H1 (cell line): ENCODE results near the gene FHAD1. TPM values are rescaled to one million over a fixed set of nuclear protein-coding genes. Genes with fewer than 3 reads are reported as not detected.

ENCODE experiments used
- CTCF ChIA-PET: fragments of 300-600 bp; sonication (Branson Sonifier 250); formaldehyde crosslinking; loops from one replicate; lab custom pipeline; 2021; ENCODE audit not compliant: partially characterized antibody; lab: Charles Lee
- POLR2A ChIA-PET: fragments of 300-600 bp; sonication (Branson Sonifier 250); formaldehyde crosslinking; loops from one replicate; lab custom pipeline; 2021; ENCODE audit warnings: inconsistent platforms; ENCODE audit not compliant: partially characterized antibody; lab: Charles Lee
- DNase-seq, 2 experiments: peaks; one replicate each; pipeline versions ENCODE4 v3.0.0 to v3.0.0-alpha.2; 2010 to 2022; ENCODE audit warnings: low spot score in 2 of 2, low read depth in 1 of 2, mixed read lengths in 1 of 2
- FAIRE-seq: peaks from 2 replicates; lab custom pipeline; 2011; peaks lifted over from hg19 to GRCh38; lab: Jason Lieb, UNC
- H2AFZ ChIP-seq: 2 replicates; pipeline ENCODE4 v1.8.1; 2012; ENCODE audit warnings: low read length, inconsistent platforms
- H2AK5ac ChIP-seq: 2 replicates; pipeline ENCODE4 v1.6.1; 2013; ENCODE audit warnings: low read depth, low read length
- H2BK120ac ChIP-seq: replicated peaks from 2 replicates; pipeline ENCODE3; 2013; ENCODE audit warnings: low read depth, low read length, inconsistent platforms
- H2BK12ac ChIP-seq: 2 replicates; pipeline ENCODE4 v1.6.1; 2013; ENCODE audit warnings: low read depth, low read length
- H2BK15ac ChIP-seq: 2 replicates; pipeline ENCODE4 v1.6.1; 2013; ENCODE audit warnings: low read length
- H2BK20ac ChIP-seq: 2 replicates; pipeline ENCODE4 v1.6.1; 2013; ENCODE audit warnings: low read length
- H2BK5ac ChIP-seq: 2 replicates; pipeline ENCODE4 v1.6.1; 2013; ENCODE audit warnings: low read depth, low read length
- H3K14ac ChIP-seq: 2 replicates; pipeline ENCODE4 v1.6.1; 2013; ENCODE audit warnings: inconsistent platforms; ENCODE audit not compliant: insufficient read length
- H3K18ac ChIP-seq: 2 replicates; pipeline ENCODE4 v1.6.1; 2013; ENCODE audit warnings: low read length; ENCODE audit errors: extremely low read depth
- H3K23ac ChIP-seq: 2 replicates; pipeline ENCODE4 v1.6.1; 2013; ENCODE audit warnings: inconsistent platforms; ENCODE audit not compliant: insufficient read length
- H3K23me2 ChIP-seq: 2 replicates; pipeline ENCODE4 v1.6.1; 2013; ENCODE audit warnings: low read depth, low read length
- H3K27ac ChIP-seq: 2 replicates; pipeline ENCODE4 v1.6.1; 2011; ENCODE audit warnings: low read depth, low read length, inconsistent platforms
- H3K27me3 ChIP-seq, 4 experiments: replicated peaks in 1 of 4; 1 replicate in 1 of 4; 2 replicates in 3 of 4; pipeline versions ENCODE4 v1.6.1 to v1.8.1; 2011 to 2013; ENCODE audit warnings: low read length in 3 of 4, mild to moderate bottlenecking in 3 of 4, inconsistent platforms in 2 of 4, mixed read lengths in 2 of 4, moderate library complexity in 1 of 4; ENCODE audit not compliant: control insufficient read depth in 3 of 4, insufficient read depth in 3 of 4; ENCODE audit errors: extremely low read depth in 1 of 4
- H3K36me3 ChIP-seq, 4 experiments: 2 replicates each; pipeline versions ENCODE4 v1.6.1 to v1.8.1; 2011 to 2013; ENCODE audit warnings: mild to moderate bottlenecking in 4 of 4, low read length in 3 of 4, moderate library complexity in 2 of 4, control low read depth in 1 of 4, inconsistent platforms in 1 of 4; ENCODE audit not compliant: insufficient read depth in 4 of 4, control insufficient read depth in 2 of 4
- H3K4ac ChIP-seq: replicated peaks from 2 replicates; pipeline ENCODE3; 2013; ENCODE audit warnings: low read length, low read depth, mixed read lengths, inconsistent platforms; ENCODE audit not compliant: insufficient read length
- H3K4me1 ChIP-seq, 4 experiments: replicated peaks in 1 of 4; 1 replicate in 1 of 4; 2 replicates in 3 of 4; pipeline versions ENCODE4 v1.6.1 to v1.8.1; 2011 to 2013; ENCODE audit warnings: low read length in 3 of 4, inconsistent platforms in 2 of 4, mixed read lengths in 1 of 4; ENCODE audit not compliant: insufficient read depth in 4 of 4, control insufficient read depth in 3 of 4
- H3K4me2 ChIP-seq, 2 experiments: 2 replicates each; pipeline versions ENCODE4 v1.6.1 to v1.8.1; 2011 to 2013; ENCODE audit warnings: low read depth in 2 of 2, low read length in 2 of 2, control low read depth in 1 of 2, inconsistent platforms in 1 of 2, mild to moderate bottlenecking in 1 of 2; ENCODE audit not compliant: insufficient read depth in 1 of 2
- H3K4me3 ChIP-seq, 4 experiments: fragments of 200-600, 300-600 bp in 1 of 4; sonication (generic), shearing (Covaris generic), sonication (Bioruptor Twin) in 1 of 4; 2 replicates each; pipeline versions ENCODE4 v1.5.1 to v1.8.1; 2011 to 2016; ENCODE audit warnings: low read length in 4 of 4, low read depth in 3 of 4, control low read depth in 2 of 4, inconsistent platforms in 2 of 4, mild to moderate bottlenecking in 2 of 4, mixed read lengths in 1 of 4, moderate library complexity in 1 of 4; ENCODE audit not compliant: insufficient read depth in 2 of 4; ENCODE audit errors: extremely low read depth in 1 of 4
- H3K56ac ChIP-seq: replicated peaks from 2 replicates; pipeline ENCODE3; 2013; ENCODE audit warnings: low read depth, mild to moderate bottlenecking, mixed read lengths, low read length, inconsistent platforms; ENCODE audit not compliant: insufficient read length
- H3K79me1 ChIP-seq: 2 replicates; pipeline ENCODE4 v1.6.1; 2013; ENCODE audit warnings: low read depth, low read length, control low read depth
- H3K79me2 ChIP-seq, 2 experiments: 2 replicates each; pipeline versions ENCODE4 v1.6.1 to v1.8.1; 2012 to 2013; ENCODE audit warnings: low read length in 2 of 2, mild to moderate bottlenecking in 2 of 2, inconsistent platforms in 1 of 2; ENCODE audit not compliant: insufficient read depth in 2 of 2, control insufficient read depth in 1 of 2
- H3K9ac ChIP-seq, 4 experiments: replicated peaks in 1 of 4; 1 replicate in 1 of 4; 2 replicates in 3 of 4; pipeline versions ENCODE4 v1.6.1 to v1.8.1; 2011 to 2013; ENCODE audit warnings: low read depth in 3 of 4, low read length in 3 of 4, control low read depth in 2 of 4, mild to moderate bottlenecking in 2 of 4, moderate library complexity in 2 of 4, inconsistent platforms in 1 of 4; ENCODE audit errors: extremely low read depth in 1 of 4
- H3K9me3 ChIP-seq, 2 experiments: 2 replicates each; pipeline versions ENCODE4 v1.6.1 to v1.8.1; 2012 to 2013; ENCODE audit warnings: mild to moderate bottlenecking in 2 of 2, moderate library complexity in 2 of 2, control low read depth in 1 of 2, inconsistent platforms in 1 of 2, low read depth in 1 of 2, low read length in 1 of 2, mixed read lengths in 1 of 2; ENCODE audit not compliant: insufficient read depth in 2 of 2
- H4K20me1 ChIP-seq, 2 experiments: replicated peaks in 1 of 2; 2 replicates each; pipeline versions ENCODE3 to v1.8.1; 2011 to 2013; ENCODE audit warnings: inconsistent platforms in 2 of 2, low read length in 2 of 2, mild to moderate bottlenecking in 1 of 2; ENCODE audit not compliant: insufficient read depth in 2 of 2, control insufficient read depth in 1 of 2
- H4K5ac ChIP-seq: 2 replicates; pipeline ENCODE4 v1.6.1; 2013; ENCODE audit warnings: low read length, low read depth, mixed read lengths, inconsistent platforms; ENCODE audit not compliant: insufficient read length
- H4K8ac ChIP-seq: 2 replicates; pipeline ENCODE4 v1.8.0; 2013; ENCODE audit warnings: mild to moderate bottlenecking, moderate library complexity, low read length, inconsistent platforms; ENCODE audit not compliant: insufficient read depth; ENCODE audit errors: extremely low read depth
- H4K91ac ChIP-seq: replicated peaks from 2 replicates; pipeline ENCODE3; 2013; ENCODE audit warnings: low read length, mixed read lengths, inconsistent platforms; ENCODE audit not compliant: insufficient read length
- CBX8 ChIP-seq: fragments of 300-800, 300-1000 bp; sonication (generic); IDR thresholded peaks from 2 replicates; pipeline ENCODE4 v1.7.1; 2016; ENCODE audit warnings: low read depth, low read length, borderline replicate concordance
- RXRA ChIP-seq: IDR thresholded peaks from 2 replicates; pipeline ENCODE4 v1.6.1; 2011; ENCODE audit warnings: low read depth, mild to moderate bottlenecking, low read length, moderate library complexity; ENCODE audit not compliant: insufficient read depth
- WGBS, 2 experiments: shearing (Covaris generic) in 1 of 2; methylation state at CpG; one replicate each; pipeline versions ENCODE4 v1.1.6 to v1.1.7; 2013 to 2015; ENCODE audit warnings: low lambda C conversion rate in 2 of 2, mixed read lengths in 2 of 2, inconsistent platforms in 1 of 2, low coverage in 1 of 2, missing lambda C conversion rate in 1 of 2; ENCODE audit not compliant: insufficient replicate concordance in 2 of 2, insufficient coverage in 1 of 2, insufficient read length in 1 of 2; ENCODE audit errors: extremely low coverage in 1 of 2, missing lambda C conversion rate in 1 of 2; 5-methylcytosine and 5-hydroxymethylcytosine counted together
- polyA plus RNA-seq, 7 experiments: library from polyadenylated mRNA; depleted of rRNA in 3 of 7; stranded (reverse) in 5 of 7; unstranded in 2 of 7; fragments of >200 nt in 5 of 7; fragments of 200-250 nt in 2 of 7; gene quantifications; 1 replicate in 5 of 7; 2 replicates in 1 of 7; 4 replicates in 1 of 7; pipeline versions ENCODE4 v1.2.1 to v1.2.3, GENCODE V29; 2011 to 2013; ENCODE audit warnings: missing spikeins in 2 of 7, mixed read lengths in 2 of 7
- total RNA-seq: library from RNA; stranded (reverse); fragmentation: NEBNext Ultra II Directional; extraction: Animal tissue kit (Norgen Biotek cat#: 25700); gene quantifications from 2 replicates; pipeline ENCODE4 v1.2.1, GENCODE V29; 2021

Gene FHAD1
- total and polyA plus RNA-seq, 2 of the 8 experiments (the other 6 are each of a cell fraction or from before 2014, with no cell fraction given), result 0.39 to 0.69 TPM

DNA sequence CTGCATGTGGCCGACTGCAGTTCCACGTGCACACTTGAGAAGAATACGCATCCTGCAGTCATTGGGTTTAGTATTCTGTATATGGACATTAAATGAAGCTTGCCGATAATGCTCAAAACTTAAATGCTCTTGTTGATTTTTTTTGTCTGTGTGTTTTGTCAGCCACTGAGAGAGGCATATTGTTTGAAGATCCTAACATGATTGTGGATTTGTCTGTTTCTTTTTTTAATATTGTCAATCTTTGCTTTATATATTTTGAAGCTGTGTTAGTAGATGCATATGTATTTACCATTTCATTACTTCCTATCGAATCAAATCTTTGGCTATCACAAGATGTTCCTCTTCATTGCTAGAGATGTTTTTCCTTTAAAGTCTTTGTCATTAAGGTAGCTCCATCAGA is 73.2 kb downstream of the FHAD1 start:
- no peaks in the 10 kb centered on the region; a peak in 1 of 4 replicates for H3K9me3 ChIP-seq
- peaks cover 0 to 11% (median 6%) of the 10 kb centered on the region in 4 experiments; a peak in 5 of 7 replicates for H3K4me1 ChIP-seq
- H2AK5ac ChIP-seq, result no peak overlapping the region
- no peak overlapping the region for H3K56ac ChIP-seq
- H2BK5ac ChIP-seq, result no peak overlapping the region
- H3K4ac ChIP-seq, result no peak overlapping the region
- H3K4me2 ChIP-seq, result no peak overlapping the region
- H2BK120ac ChIP-seq, result no peak overlapping the region
- TF ChIP-seq RXRA, result no peak
- TF ChIP-seq CBX8, result no peak
- H3K79me2 ChIP-seq, result no peaks in the 10 kb centered on the region
- no peak overlapping the region for H3K14ac ChIP-seq
- no peaks in the 10 kb centered on the region for H3K36me3 ChIP-seq
- no peak overlapping the region for H4K91ac ChIP-seq
- H3K23me2 ChIP-seq, result no peaks in the 10 kb centered on the region
- no peaks in the 10 kb centered on the region for H3K27me3 ChIP-seq
- no peak overlapping the region for H3K9ac ChIP-seq
- H3K79me1 ChIP-seq, result no peaks in the 10 kb centered on the region
- FAIRE-seq (no peak), DNase-seq (no peak)
- H3K27ac ChIP-seq, result no peak overlapping the region
- H2BK15ac ChIP-seq, result no peak overlapping the region
- H2BK20ac ChIP-seq, result no peak overlapping the region
- no peak overlapping the region for H3K23ac ChIP-seq
- no peak overlapping the region for H3K18ac ChIP-seq
- H4K8ac ChIP-seq, result no peak overlapping the region
- POLR2A ChIA-PET, result no interaction called here
- no peaks in the 10 kb centered on the region for H4K20me1 ChIP-seq
- H3K4me3 ChIP-seq, result no peak overlapping the region
- CTCF ChIA-PET, result interaction anchor here (0.6 to 1.5 kb wide), 4 partner anchors 16 to 207 kb away, joined by 3 to 5 read pairs (median 4); no protein-coding TSS in a partner anchor
- H2BK12ac ChIP-seq, result no peak overlapping the region
- H4K5ac ChIP-seq, result no peak overlapping the region
- H2AFZ ChIP-seq, result no peak overlapping the region
- WGBS, 2 experiments, result 95% methylated on average over 5 of the region's 5 CpGs; no CpG with 5 or more reads in 1 of the 2 experiments
